Right lobe of liver (tissue), 6 donors: ENCODE measurements around the gene GMDS. TPM values are rescaled to one million over a fixed set of nuclear protein-coding genes. Genes with fewer than 3 reads are reported as not detected.

Source experiments
- ATAC-seq, 4 donors: fragments of 200-7000 bp; cut with Tn5 transposase; one replicate each; pipeline ENCODE4 v1.9.1; 2020; ENCODE audit warnings: mild to moderate bottlenecking in 4 of 4, moderate library complexity in 4 of 4
- DNase-seq, 3 donors: peaks; one replicate each; pipeline ENCODE4 v3.0.0-alpha.2; 2020
- H3K27ac ChIP-seq, 3 donors: fragments of 200-600 bp; one replicate each; pipeline ENCODE4 v1.8.0; 2022
- H3K27me3 ChIP-seq, 2 donors: fragments of 200-600 bp; one replicate each; pipeline ENCODE4 v1.8.0; 2022
- H3K36me3 ChIP-seq, 4 donors: fragments of 200-600 bp; sonication (generic) in 1 of 4; one replicate each; pipeline versions ENCODE4 v1.5.1 to v1.8.0; 2017 to 2022; ENCODE audit warnings: control low read depth in 1 of 4
- H3K4me1 ChIP-seq, 4 donors: fragments of 200-600 bp; sonication (generic) in 1 of 4; one replicate each; pipeline versions ENCODE4 v1.5.1 to v1.8.0; 2017 to 2022; ENCODE audit warnings: control low read depth in 1 of 4
- H3K4me3 ChIP-seq, 3 donors: fragments of 200-600 bp; one replicate each; pipeline ENCODE4 v1.8.0; 2022
- H3K9me3 ChIP-seq, 4 donors: fragments of 200-600 bp; sonication (generic) in 1 of 4; one replicate each; pipeline versions ENCODE4 v1.5.1 to v1.8.0; 2017 to 2022; ENCODE audit warnings: control low read depth in 1 of 4
- CTCF ChIP-seq, 4 donors: fragments of 200-600 bp in 3 of 4; fragments of 450-650 bp in 1 of 4; IDR thresholded peaks; one replicate each; pipeline versions ENCODE4 v1.5.1 to v1.8.0; 2016 to 2022; ENCODE audit warnings: antibody characterized with exemption in 4 of 4, mild to moderate bottlenecking in 2 of 4
- POLR2A ChIP-seq: fragments of 450-650 bp; IDR thresholded peaks from one replicate; pipeline ENCODE4 v1.6.1; 2017; ENCODE audit warnings: antibody characterized with exemption, mild to moderate bottlenecking
- WGBS: methylation state at CpG from one replicate; pipeline ENCODE4 v1.1.6; 2018; ENCODE audit warnings: low coverage, low lambda C conversion rate; ENCODE audit not compliant: insufficient coverage; ENCODE audit errors: missing lambda C conversion rate; 5-methylcytosine and 5-hydroxymethylcytosine counted together
- intact Hi-C, 2 donors: fragments of 100-400 bp; cut with DNase I; formaldehyde crosslinking; loops; one replicate each; pipeline versions ENCODE4 v1.11.2 to v1.14.1; 2022
- total RNA-seq, 6 experiments: library from RNA; depleted of rRNA in 2 of 6; stranded (reverse); fragments of >200 nt in 2 of 6; fragmentation: NEBNext Ultra II Directional in 3 of 6; extraction: Animal tissue kit (Norgen Biotek cat#: 25700) in 3 of 6; gene quantifications; one replicate each; pipeline versions ENCODE4 v1.1.0 to v1.2.4, GENCODE V29; 2016 to 2023
- donor health status: DM: no; HTN: yes; CAD: no.
- donor health status: DM: no; HTN: no; CAD: no.
- donor health status: DM: no; HTN: no; CAD: no.
- donor health status: DM: no; HTN: yes; CAD: no.
- donor health status: DM: no; HTN: yes; CAD: no.

Gene GMDS
- total RNA-seq, 6 experiments from 2014 or later, result 15.9 to 34.4 (median 23.4) TPM

- Histone ChIP-seq H3K9me3 (no peaks in the 10 kb centered on the region), H3K27ac (no peak overlapping the region), H3K27me3 (no peaks in the 10 kb centered on the region), H3K36me3 (no peaks in the 10 kb centered on the region), H3K4me3 (no peak overlapping the region), H3K4me1 (peaks cover 0 to 24% (median 4%) of the 10 kb centered on the region in 4 donors)
- intact Hi-C loops, result no loop called here
- ATAC-seq (peak; percentile 43 to 75 (median 59)), DNase-seq (no peak)
- 60% methylated on average over 10 of the region's 10 CpGs for WGBS
- peak; percentile 22 to 56 (median 46) for TF ChIP-seq CTCF (IDR thresholded peaks at IDR 0.05)
- no peak for TF ChIP-seq POLR2A
Measured at GRCh38 chr6:2037237-2037926, 208.0 kb downstream of the GMDS start.

- no peaks in the 10 kb centered on the region for H3K27me3 ChIP-seq
- H3K36me3 ChIP-seq, result no peaks in the 10 kb centered on the region
- intact Hi-C loops, result no loop called here
- H3K4me3 ChIP-seq, result no peak overlapping the region
- no peak overlapping the region for H3K27ac ChIP-seq
- peaks cover 0 to 24% (median 4%) of the 10 kb centered on the region in 4 donors for H3K4me1 ChIP-seq
- no peak for TF ChIP-seq POLR2A
- TF ChIP-seq CTCF (IDR thresholded peaks at IDR 0.05), result no peak
- no peaks in the 10 kb centered on the region for H3K9me3 ChIP-seq
- no peak for DNase-seq
- 92% methylated on average over 6 of the region's 6 CpGs for WGBS
- ATAC-seq, result no peak
Measured at GRCh38 chr6:2036710-2037023, 208.7 kb downstream of the GMDS start.

GRCh38 chr6:2035826-2036709, 209.3 kb downstream of the GMDS start:
- Histone ChIP-seq H3K36me3 (no peaks in the 10 kb centered on the region), H3K4me3 (no peak overlapping the region), H3K4me1 (peaks cover 0 to 24% (median 4%) of the 10 kb centered on the region in 4 donors), H3K27ac (no peak overlapping the region), H3K9me3 (no peaks in the 10 kb centered on the region), H3K27me3 (no peaks in the 10 kb centered on the region)
- intact Hi-C loops, result no loop called here
- 87% methylated on average over 11 of the region's 11 CpGs for WGBS
- ATAC-seq, result no peak
- TF ChIP-seq CTCF (IDR thresholded peaks at IDR 0.05), result no peak
- no peak for DNase-seq

- Histone ChIP-seq H3K4me3 (no peak overlapping the region), H3K9me3 (no peaks in the 10 kb centered on the region), H3K36me3 (no peaks in the 10 kb centered on the region), H3K27me3 (no peaks in the 10 kb centered on the region), H3K27ac (peak overlapping the region in 2 of 3 donors; percentile 36 to 68), H3K4me1 (peaks cover 0 to 24% (median 4%) of the 10 kb centered on the region in 4 donors)
- ATAC-seq, result peak; percentile 86 to 93 (median 87)
- peak in 2 of 3 donors; percentile 43 to 73 for DNase-seq
- intact Hi-C loops, result no loop called here
- 38% methylated on average over 1 of the region's 1 CpG for WGBS
- TF ChIP-seq POLR2A (no peak), CTCF (IDR thresholded peaks at IDR 0.05) (no peak)
Measured at GRCh38 chr6:2035046-2035445, 210.4 kb downstream of the GMDS start.
